Esophagus squamous epithelium (tissue), 4 donors: ENCODE measurements around the gene DZIP1.

ENCODE experiments used
- POLR2A ChIP-seq, 4 donors: fragments of 450-650 bp; IDR thresholded peaks; one replicate each; pipeline ENCODE4 v1.6.1; 2017; ENCODE audit warnings: antibody characterized with exemption in 4 of 4, mild to moderate bottlenecking in 4 of 4, moderate library complexity in 3 of 4
- TF ChIP-seq, protein P1 (sequence below), 6 experiments: fragments of 450-650 bp in 4 of 6; fragments of 200-600 bp in 2 of 6; sonication (generic) in 2 of 6; IDR thresholded peaks; one replicate each; pipeline ENCODE4 v1.5.1; 2016 to 2019; ENCODE audit warnings: antibody characterized with exemption in 6 of 6, mild to moderate bottlenecking in 4 of 6, moderate library complexity in 4 of 6

GRCh38 chr13:95547531-95548167 is 96.9 kb downstream of the DZIP1 start:
- TF ChIP-seq, protein P1, sequence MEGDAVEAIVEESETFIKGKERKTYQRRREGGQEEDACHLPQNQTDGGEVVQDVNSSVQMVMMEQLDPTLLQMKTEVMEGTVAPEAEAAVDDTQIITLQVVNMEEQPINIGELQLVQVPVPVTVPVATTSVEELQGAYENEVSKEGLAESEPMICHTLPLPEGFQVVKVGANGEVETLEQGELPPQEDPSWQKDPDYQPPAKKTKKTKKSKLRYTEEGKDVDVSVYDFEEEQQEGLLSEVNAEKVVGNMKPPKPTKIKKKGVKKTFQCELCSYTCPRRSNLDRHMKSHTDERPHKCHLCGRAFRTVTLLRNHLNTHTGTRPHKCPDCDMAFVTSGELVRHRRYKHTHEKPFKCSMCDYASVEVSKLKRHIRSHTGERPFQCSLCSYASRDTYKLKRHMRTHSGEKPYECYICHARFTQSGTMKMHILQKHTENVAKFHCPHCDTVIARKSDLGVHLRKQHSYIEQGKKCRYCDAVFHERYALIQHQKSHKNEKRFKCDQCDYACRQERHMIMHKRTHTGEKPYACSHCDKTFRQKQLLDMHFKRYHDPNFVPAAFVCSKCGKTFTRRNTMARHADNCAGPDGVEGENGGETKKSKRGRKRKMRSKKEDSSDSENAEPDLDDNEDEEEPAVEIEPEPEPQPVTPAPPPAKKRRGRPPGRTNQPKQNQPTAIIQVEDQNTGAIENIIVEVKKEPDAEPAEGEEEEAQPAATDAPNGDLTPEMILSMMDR (IDR thresholded peaks at IDR 0.05): no peak
- TF ChIP-seq POLR2A (IDR thresholded peaks at IDR 0.05): no peak
